HG02678 (cell line): Measurements from ENCODE around the gene COL8A1.

Source experiments
- ATAC-seq: cut with Tn5 transposase; IDR thresholded peaks from one replicate; pipeline ENCODE4 v1.9.1; 2021; ENCODE audit warnings: mild to moderate bottlenecking, moderate library complexity; ENCODE audit not compliant: unreplicated experiment

The COL8A1 gene

GRCh38 chr3:99781761-99782160 lies 143.4 kb downstream of the COL8A1 start:
- ATAC-seq = no peak

GRCh38 chr3:99783011-99783573 lies 144.7 kb downstream of the COL8A1 start:
- ATAC-seq = no peak

GRCh38 chr3:99789011-99789721 lies 150.8 kb downstream of the COL8A1 start:
- ATAC-seq = peak; percentile 91

DNA sequence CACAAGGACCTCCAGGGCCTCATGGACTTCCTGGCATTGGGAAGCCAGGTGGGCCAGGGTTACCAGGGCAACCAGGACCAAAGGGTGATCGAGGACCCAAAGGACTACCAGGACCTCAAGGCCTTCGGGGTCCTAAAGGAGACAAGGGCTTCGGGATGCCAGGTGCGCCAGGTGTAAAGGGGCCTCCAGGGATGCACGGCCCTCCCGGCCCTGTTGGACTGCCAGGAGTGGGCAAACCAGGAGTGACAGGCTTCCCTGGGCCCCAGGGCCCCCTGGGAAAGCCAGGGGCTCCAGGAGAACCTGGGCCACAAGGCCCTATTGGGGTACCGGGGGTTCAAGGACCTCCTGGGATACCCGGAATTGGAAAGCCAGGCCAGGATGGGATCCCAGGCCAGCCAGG lies 156.1 kb downstream of the COL8A1 start:
- no peak for ATAC-seq

- ATAC-seq = no peak
Observed at GRCh38 chr3:99795573-99795972, 157.2 kb downstream of the COL8A1 start.

- no peak for ATAC-seq
Observed at GRCh38 chr3:99799422-99799821, 161.0 kb downstream of the COL8A1 start.

GRCh38 chr3:99803297-99803696 lies 164.9 kb downstream of the COL8A1 start:
- no peak for ATAC-seq

DNA sequence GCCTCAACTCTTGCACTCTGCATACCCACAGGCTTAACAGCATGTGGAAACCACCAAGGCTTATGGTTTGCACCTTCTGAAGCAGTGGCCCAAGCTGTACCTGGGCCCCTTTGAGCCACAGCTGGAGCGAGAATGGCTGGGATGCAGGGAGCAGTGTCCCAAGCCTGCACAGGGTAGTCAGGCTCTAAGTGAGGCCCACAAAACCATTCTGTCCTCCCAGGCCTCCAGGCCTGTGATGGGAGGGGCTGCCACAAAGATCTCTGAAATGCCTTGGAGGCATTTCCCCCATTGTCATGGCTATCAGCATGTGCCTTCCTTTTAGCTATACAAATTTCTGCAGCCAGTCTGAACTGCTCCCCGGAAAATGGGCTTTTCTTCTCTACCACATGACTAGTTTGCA lies 166.8 kb downstream of the COL8A1 start:
- ATAC-seq = no peak

DNA sequence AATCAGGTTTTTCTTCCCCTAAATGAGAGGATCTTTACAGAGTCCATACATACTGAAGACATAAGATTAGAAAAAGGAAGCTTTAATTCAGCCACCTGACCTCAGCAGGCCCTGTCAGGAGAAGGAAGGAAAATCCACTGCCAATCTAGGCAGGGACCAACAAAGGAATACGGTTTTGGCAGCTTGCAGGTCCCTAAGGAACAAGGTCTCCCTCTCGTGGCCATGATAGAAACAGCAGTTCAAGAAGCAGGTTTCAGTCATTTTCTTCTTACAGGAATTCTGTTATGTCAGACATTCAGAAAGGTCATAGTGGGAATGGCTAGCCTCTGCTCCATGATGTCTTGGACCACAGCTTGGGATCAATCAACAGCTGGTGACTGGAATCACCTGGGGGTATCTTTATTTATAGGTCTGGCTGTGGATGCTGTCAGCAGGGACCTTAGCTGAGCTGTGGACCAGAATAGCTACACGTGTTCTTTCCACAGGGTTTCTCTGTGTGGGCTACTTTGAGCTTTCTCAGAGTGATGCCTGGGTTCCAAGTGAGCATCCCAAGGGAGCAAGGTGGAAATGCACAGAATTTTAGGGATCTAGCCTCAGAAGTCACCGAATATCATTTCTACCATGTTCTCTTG lies 169.9 kb downstream of the COL8A1 start:
- peak; percentile 69 for ATAC-seq

- ATAC-seq = no peak
Observed at GRCh38 chr3:99809565-99809964, 171.2 kb downstream of the COL8A1 start.

GRCh38 chr3:99810403-99810802 lies 172.0 kb downstream of the COL8A1 start:
- no peak for ATAC-seq

DNA sequence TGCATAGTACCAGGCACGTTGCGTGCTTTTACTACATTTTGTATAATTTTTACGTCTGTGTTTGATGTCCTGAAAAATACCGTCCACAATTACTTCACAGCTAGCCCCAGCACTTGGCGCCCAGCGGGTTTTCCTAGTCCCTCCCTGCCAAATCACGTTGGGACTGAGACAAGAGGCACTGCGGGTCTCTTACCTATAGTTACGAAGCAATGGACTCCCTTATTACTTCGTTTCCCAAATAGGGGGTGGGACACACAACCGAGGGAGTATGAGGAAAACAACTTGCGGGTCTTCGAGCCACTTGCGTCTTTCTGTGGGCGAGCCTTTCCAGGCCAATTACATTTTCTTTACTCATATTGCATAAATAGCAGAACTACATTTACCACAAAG lies 178.6 kb downstream of the COL8A1 start:
- ATAC-seq = no peak

DNA sequence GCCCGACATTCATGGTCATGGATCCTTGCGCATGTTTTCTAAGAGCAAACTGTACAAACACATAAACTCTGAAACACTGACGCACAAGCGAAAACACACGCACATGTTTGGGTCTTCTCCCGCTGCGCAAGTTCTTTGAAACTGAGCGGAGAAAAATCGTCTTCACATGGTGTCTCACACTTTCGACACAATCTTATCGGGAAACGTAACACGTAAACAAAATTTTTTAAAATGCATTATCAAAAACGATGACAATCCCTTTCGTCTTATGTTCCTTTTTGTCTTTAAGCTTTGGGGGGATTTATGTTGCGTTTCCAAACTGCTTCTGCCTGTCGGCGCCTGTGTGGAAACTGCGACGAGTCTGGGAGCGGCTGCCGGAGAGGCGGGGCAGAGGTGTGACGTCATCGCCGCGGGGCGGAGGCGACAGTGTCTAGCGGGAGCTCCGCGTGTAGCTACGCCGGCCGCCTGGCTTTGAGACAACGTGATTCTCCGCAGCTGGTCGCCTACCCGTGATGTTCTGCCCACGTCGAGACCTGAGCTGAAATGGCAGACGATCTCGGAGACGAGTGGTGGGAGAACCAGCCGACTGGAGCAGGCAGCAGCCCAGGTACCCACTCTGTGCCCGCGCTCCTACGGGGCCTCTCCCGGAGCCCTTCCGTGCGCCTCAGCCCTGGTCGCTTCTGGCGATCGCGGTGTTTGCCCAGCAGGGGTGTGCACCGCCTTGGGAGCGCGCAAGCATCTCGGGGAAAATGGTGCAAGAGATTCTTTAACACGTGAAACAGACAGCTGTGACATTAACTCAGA lies 179.2 kb downstream of the COL8A1 start, which contains the start of gene CMSS1:
CMSS1 (plus strand) TSS at position 426 of the 804 bp plus-strand sequence.
- peak; percentile 98 for ATAC-seq

DNA sequence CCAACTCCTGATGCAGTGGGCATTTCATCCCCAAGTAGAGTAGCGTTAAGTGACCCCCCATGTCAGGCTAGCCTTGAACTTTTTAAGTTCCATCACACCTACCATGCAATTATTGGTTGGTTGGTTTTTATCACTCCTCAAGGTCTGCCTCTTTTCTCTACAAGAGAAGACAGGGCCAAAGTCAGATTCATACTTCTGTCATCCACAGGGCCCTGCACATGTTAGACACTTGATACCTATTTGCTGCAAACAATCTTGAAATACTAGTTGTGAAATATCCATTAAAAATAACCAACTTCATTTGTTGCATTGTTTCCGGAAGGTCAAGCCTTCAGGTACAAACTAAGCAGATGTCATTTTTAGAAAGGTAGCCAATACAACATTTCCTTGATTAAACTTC lies 180.4 kb downstream of the COL8A1 start:
- ATAC-seq = no peak

- ATAC-seq = no peak
Observed at GRCh38 chr3:99823723-99824711, 185.6 kb downstream of the COL8A1 start.

GRCh38 chr3:99825004-99825640 lies 186.7 kb downstream of the COL8A1 start:
- no peak for ATAC-seq

DNA sequence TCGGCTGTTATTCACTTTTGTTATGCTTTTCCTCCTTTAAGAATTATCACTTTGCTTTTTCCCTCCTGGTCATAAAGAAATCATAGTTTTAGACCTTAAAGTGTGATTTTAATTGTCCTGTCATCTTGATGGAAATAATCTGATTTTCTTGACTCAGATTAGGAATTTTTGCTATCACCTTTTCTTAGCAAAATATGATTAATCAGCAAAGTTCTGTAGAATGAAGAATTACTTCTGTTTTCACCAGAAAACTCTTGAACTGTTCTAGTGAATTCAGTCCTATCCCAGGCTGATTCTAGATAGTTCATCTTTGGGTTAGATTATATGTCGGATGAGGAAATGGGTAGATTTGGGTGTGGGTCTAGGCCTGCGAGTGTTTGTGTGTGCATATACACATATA lies 191.4 kb downstream of the COL8A1 start:
- ATAC-seq = no peak

DNA sequence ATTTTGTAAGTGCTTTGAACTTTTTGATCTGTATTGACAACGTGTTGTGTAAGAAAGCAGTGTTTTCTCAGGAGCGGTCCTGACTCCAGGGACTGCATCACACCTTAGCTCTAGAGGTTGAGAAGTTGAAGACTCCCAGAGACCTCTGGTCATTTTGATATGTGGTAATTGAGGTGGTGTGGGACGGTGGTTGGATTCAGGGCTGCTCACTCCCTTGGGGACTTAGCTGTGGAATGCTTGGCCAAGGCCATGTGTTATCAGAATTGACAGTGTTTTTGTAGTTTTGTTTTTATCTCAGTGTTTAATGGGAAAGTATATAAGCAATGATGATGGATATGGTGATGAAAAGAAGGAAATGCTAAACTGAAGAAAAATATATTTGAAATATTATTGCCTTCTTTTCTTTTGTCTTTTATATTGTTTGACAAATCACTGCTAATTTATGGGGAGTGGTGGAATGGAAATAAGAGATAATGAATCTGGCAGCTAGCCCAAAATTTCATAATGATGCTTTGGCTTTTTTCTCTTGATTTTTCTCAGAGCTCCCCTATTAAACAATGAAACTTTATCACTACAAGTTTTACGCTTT lies 195.3 kb downstream of the COL8A1 start:
- ATAC-seq = no peak

DNA sequence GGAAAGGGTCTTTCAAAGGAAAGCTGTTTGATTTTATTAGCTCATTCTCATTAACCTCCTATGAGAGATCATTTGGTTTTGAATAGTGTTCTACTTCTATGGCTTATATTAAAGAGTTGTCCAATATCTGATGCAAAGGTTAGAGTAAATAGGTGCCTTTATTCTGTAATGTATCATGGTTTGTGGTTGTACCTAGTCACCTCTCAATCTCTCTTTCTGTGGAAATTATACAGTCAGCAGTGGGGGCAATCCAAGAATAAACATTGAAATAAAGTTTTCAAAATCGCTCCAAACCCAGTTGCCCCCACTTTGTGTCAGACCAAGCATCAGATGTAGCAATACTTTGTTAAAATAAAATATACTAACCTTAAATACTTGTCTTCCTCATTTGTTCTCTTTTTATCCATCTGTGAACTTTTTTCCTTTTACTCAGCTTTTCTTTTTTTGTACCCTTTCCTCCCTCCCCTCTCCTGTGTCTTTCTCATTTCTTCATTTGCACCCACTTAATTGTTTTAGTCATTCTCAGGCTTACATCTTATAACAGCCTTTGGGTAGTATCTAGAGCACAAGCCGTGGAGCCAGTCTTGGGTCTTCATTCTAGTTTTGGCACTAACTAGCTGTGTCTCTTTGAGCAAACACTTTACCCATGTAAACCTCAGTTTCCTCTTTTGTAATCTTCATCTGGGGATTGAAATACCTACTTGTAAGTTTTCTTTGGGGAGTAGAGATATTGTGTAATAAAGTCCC lies 196.0 kb downstream of the COL8A1 start:
- ATAC-seq = no peak
